ENCODE data around the gene PTPRD.

PTPRD gene

DNA sequence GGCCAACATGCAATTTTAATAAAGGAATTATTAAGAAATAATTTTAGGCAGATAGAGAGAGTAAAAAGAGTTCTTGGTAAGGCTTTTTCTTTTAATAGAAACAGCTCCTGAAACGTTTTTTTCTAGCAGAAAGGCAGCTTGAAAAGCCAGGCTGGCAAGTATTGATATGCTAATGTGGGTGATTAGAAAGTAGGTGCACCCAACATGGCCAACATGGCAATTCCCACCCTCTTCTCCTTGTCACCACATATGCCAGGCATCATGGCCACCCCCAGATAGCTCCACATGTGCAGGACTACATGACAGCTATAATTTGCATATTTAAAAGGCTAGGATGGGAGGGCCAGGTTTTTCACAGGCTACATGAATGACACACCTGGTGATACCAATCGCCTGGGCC, 615.2 kb downstream of the PTPRD start:
- TF ChIP-seq, protein P1, sequence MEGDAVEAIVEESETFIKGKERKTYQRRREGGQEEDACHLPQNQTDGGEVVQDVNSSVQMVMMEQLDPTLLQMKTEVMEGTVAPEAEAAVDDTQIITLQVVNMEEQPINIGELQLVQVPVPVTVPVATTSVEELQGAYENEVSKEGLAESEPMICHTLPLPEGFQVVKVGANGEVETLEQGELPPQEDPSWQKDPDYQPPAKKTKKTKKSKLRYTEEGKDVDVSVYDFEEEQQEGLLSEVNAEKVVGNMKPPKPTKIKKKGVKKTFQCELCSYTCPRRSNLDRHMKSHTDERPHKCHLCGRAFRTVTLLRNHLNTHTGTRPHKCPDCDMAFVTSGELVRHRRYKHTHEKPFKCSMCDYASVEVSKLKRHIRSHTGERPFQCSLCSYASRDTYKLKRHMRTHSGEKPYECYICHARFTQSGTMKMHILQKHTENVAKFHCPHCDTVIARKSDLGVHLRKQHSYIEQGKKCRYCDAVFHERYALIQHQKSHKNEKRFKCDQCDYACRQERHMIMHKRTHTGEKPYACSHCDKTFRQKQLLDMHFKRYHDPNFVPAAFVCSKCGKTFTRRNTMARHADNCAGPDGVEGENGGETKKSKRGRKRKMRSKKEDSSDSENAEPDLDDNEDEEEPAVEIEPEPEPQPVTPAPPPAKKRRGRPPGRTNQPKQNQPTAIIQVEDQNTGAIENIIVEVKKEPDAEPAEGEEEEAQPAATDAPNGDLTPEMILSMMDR (IDR thresholded peaks at IDR 0.05; ENCODE audit: insufficient read depth, low read length, missing control alignments): no peak

DNA sequence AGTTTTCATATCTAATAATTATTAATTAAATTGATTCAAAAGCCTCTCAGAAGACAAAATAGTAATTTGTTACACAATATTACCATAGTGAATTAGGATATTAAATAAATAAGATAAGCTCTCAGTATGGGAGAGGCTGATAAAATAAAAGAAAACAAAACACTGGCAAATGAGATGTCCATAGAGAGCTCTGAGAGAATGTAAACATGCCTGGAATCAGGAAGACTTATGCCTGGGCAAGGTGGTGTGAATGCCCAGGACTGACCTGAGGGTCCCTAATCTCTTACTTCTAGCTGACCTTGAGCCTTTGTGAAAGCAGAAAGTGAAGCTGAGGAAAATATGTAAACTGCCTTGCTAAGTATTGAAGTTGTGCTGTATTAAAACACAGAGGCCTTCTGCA, 616.5 kb downstream of the PTPRD start:
- no peak for DNase-seq (ENCODE audit: low read depth, low spot score)
- POLR2A ChIA-PET: no interaction called here
- H3K4me3 ChIP-seq (ENCODE audit: low read depth, low read length): no peak overlapping the region
- CTCF ChIA-PET: no interaction called here
- TF ChIP-seq, protein P1 (IDR thresholded peaks at IDR 0.05; ENCODE audit: insufficient read depth, low read length, missing control alignments): no peak

More for the DNA sequence above, 615.2 kb downstream of the PTPRD start:
- no peak for DNase-seq (ENCODE audit: low read depth, low spot score)
- ChIA-PET POLR2A (no interaction called here), CTCF (no interaction called here)
- H3K4me3 ChIP-seq (ENCODE audit: low read depth, low read length): no peak overlapping the region

DNA sequence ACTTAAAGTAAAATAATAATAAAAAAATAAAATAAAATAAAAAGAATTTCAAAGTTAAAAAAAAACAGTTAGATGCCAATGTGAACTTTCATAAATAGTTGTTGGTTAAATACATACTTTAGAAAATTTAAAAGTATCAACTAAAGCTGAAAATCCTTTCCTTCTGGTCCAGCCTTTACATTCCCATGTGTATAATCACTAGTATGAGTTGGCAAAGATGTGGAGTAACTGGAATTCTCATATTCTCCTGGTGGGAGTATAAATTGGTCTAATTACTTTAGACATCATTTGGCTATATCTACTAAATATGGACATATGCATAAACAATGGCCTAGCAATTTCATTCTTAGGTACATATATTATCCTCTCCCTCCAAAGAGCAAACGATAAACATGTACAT, 619.9 kb downstream of the PTPRD start:
- TF ChIP-seq, protein P1 (IDR thresholded peaks at IDR 0.05; ENCODE audit: insufficient read depth, low read length, missing control alignments): no peak
- H3K4me3 ChIP-seq (ENCODE audit: low read depth, low read length): no peak overlapping the region
- POLR2A ChIA-PET: no interaction called here
- no peak for DNase-seq (ENCODE audit: low read depth, low spot score)
- CTCF ChIA-PET: no interaction called here

DNA sequence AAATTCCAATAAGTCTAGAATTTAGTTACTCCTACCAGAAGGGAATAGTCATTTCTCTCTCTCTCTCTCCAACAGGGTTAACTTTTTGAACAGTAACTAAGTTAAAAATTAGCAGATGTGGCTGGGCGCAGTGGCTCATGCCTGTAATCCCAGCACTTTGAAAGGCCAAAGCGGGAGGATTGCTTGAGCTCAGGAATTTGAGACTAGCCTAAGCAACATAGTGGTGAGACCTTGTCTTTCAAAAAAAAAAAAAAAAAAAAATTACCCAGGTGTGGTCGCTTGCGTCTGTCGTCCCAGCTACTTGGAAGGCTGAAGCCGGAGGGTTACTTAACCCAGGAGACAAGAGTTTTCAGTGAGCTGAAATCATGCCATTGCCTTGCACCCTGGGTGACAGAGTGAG, 639.7 kb downstream of the PTPRD start:
- ChIA-PET POLR2A (no interaction called here), CTCF (no interaction called here)
- no peak for DNase-seq (ENCODE audit: low read depth, low spot score)
- TF ChIP-seq, protein P1 (IDR thresholded peaks at IDR 0.05; ENCODE audit: insufficient read depth, low read length, missing control alignments): no peak
- H3K4me3 ChIP-seq (ENCODE audit: low read depth, low read length): no peak overlapping the region

DNA sequence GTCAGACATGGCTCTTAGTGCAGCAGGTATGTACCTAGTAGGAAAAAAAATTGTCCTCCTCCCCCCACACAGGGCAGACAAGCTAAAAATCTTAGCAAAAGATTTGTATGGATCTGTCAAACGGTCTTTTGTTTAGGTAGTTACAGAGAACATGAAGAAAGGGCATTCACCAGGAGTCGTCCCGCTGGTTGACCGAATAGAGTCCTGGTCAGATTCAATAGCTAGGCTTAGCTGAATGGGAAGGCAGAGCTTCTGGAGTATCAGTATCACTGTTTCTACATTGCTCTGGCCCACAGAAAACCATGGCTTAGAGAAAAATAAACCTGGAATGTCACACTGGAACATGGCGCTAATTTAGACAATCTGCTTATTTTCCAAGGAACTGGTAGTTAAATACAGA, 642.3 kb downstream of the PTPRD start:
- POLR2A ChIA-PET: no interaction called here
- TF ChIP-seq, protein P1 (IDR thresholded peaks at IDR 0.05; ENCODE audit: insufficient read depth, low read length, missing control alignments): no peak
- DNase-seq (ENCODE audit: low read depth, low spot score): no peak
- CTCF ChIA-PET: no interaction called here
- no peak overlapping the region for H3K4me3 ChIP-seq (ENCODE audit: low read depth, low read length)

DNA sequence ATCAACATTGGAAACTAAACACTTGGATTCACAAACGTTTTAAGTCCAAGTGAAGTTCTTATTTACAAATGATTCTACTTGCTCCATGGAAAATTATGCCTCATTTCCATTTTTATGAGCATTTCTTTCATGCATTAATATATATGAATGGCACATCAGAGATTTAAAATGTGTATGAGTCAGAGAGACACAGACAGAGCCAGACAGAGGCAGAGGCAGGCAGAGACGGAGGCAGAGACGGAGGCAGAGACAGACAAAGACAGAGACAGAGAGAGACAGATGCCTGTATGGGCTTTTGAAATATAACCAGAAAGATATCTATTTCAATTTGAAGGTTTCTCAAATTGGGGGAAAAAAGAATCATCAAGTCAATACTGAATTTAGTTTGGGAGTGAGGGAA, 649.0 kb downstream of the PTPRD start:
- CTCF ChIA-PET: no interaction called here

More for the DNA sequence above, 649.0 kb downstream of the PTPRD start:
- H3K4me3 ChIP-seq (ENCODE audit: low read depth, low read length): no peak overlapping the region
- TF ChIP-seq, protein P1 (IDR thresholded peaks at IDR 0.05; ENCODE audit: insufficient read depth, low read length, missing control alignments): no peak
- no peak for DNase-seq (ENCODE audit: low read depth, low spot score)
- POLR2A ChIA-PET: no interaction called here

Data from AG04449 (cell line).